ENCODE measurements around the gene LDAH.
A peak's percentile ranks its signal among the peaks of the same experiment; 100 is the strongest.

LDAH gene

GRCh38 chr2:20771299-20771698 is 51.6 kb downstream of the LDAH start:
- DNase-seq = no peak

- no peak for DNase-seq
These were observed 55.9 kb downstream of the LDAH start for GRCh38 chr2:20766798-20767644.

GRCh38 chr2:20766213-20766612 is 56.7 kb downstream of the LDAH start:
- no peak for DNase-seq

DNA sequence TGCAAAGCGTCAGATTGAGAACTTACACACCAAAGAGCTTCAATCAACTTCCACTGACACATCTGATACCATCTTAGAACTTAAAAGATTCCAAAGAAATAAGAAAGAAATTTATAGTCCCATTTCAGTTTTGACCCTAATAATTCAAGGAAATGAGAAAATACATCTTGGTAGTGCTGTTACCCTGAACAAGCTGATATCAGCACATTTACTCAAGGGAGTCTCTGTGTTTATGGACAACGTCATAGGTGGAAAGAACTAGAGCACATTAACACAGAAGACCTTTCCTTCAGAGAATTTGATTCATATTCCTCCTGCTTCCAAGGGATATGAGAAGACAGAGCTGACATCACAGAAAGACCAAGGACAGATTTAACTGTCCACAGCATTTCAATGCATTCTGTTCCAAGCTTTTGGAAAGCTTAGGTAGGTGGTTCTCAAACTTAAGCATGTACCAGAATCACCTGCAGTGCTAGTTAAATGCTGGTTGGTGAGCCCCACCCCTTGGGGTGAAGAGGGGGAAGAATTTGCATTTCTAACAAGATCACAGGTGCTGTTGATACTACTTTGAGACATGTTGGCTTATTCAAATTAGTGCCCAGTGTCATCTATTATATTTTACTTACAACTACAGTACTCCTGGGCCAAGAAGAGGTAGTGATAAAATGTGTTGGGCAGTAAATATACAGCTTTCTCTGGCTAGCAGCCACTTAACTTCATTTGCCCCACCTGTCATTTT is 59.8 kb downstream of the LDAH start:
- no peak for DNase-seq

- DNase-seq = no peak
These were observed 63.4 kb downstream of the LDAH start for GRCh38 chr2:20759487-20759886.

DNA sequence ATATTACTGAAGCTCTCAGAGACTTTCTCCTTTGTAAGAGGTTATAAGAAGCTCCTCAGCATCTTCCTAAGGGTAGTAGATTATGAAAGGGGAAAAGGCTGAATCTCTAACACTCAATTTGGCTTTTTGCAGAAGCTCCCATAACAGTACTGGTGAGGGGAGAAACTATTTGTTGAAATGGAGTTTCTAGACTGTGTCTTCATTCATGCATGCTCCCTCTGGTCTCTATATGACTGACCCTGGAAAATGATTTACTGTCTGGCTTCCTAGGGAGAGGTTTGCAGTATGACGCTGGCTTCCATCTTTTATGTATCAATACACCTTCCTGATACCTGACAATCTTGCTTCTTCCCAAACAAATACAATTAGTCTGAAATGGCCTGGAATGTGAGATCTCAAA is 63.9 kb downstream of the LDAH start:
- DNase-seq = no peak

- DNase-seq = no peak
These were observed 65.4 kb downstream of the LDAH start for GRCh38 chr2:20757405-20758090.

GRCh38 chr2:20755132-20755800 is 67.6 kb downstream of the LDAH start:
- DNase-seq = no peak

DNA sequence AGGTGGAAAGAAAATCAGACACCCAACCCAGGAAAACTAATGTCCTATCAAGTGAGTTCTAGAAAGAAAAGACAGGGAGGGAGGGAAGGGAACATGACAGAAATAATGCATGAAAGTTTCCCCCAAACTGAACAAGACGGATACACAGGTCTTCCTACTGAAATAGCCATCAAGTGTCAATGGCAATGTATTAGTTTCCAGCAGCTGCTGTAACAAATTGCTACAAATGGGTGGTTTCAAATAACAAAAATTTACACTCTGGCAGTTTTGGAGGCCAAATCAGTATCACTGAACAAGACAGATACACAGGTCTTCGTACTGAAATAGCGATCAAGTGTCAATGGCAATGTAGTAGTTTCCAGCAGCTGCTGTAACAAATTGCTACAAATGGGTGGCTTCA is 70.6 kb downstream of the LDAH start:
- no peak for DNase-seq

DNA sequence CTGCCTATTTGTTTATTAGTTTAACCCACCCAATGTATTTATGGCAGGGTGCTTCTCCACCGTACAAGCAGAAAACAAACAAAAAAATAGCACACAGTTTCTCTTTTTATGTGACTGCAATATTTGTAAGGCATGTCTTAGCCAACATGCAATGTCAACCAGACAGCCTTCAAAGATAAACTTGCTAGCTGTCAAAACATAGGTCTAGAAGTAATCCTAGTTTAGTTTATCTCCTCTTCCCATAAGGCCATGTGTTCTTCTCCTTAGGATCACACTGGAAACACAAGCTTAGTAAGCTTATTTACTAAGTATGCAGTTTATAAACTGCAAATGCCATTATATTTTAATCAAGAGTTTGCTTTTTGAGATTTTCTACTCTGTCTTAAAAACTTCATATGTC is 75.6 kb downstream of the LDAH start:
- DNase-seq = no peak

GRCh38 chr2:20745924-20746555 is 76.9 kb downstream of the LDAH start:
- no peak for DNase-seq

GRCh38 chr2:20744366-20745335 is 78.2 kb downstream of the LDAH start:
- DNase-seq = no peak

DNA sequence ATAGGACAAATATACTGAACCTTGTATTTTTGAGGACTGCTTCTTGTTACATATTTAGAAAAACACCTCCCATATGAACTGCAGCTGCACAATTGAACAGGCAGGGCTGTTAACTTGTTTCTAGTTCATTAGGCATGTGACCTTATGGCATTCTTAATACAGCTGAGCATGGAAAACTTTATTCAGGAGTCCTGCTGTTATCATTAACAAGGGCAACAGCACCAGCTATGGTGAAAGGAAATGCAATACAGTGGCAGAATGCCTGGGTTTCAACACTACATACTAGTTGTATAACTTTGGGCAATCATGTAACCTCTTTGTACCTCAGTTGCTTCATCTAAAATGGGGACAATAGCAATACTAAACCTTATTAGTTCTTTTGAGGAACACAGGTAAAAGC is 84.1 kb downstream of the LDAH start:
- DNase-seq = no peak

GRCh38 chr2:20737505-20737904 is 85.4 kb downstream of the LDAH start:
- no peak for DNase-seq

DNA sequence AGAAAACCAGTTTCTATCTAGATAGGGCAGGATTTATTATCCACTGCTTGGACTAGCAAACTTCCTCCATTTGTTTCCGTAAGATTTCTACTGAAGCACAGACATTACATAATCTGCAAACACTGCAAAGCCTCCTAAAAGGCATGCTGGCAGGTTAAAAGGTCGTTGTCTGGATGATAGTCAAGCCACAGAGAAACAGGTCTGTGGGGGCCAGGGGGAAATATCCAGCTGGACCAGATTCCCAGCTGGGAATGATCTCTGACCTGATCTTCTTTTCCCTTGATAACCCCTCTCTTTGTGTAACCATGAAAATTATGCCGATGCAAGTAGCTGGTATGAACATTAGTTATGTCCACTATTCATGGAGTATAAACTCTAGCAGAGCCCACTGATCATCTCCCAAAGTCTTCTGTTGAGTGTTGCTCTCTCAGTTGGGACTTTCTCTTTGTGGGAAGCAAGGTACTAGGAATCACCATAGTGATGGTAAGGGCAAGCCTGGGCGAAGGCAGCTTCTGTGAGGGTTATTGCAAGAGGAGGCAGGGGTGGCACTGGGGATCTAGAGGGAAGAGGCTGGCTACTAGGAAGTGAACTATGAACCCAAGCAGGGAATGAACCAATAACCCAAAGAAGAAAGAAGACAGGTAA is 94.7 kb downstream of the LDAH start:
- peak; percentile 27 for DNase-seq

DNA sequence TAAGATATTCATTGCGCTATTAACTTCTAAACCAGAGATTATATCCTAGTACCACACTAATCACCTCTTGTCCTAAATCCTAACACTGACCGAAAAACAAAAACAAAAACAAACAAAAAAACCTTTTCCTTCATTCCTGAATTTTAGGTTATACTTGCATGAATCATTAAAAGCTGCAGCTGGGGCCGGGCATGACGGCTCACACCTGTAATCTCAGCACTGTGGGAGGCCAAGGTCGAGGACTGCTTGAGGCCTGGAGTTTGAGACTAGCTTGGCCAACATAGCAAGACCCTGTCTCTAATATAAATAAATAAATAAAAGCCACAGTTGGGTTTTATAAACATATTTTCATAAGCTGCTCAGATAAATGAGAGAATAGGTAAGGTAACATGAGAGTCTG is 96.0 kb downstream of the LDAH start:
- no peak for DNase-seq

DNA sequence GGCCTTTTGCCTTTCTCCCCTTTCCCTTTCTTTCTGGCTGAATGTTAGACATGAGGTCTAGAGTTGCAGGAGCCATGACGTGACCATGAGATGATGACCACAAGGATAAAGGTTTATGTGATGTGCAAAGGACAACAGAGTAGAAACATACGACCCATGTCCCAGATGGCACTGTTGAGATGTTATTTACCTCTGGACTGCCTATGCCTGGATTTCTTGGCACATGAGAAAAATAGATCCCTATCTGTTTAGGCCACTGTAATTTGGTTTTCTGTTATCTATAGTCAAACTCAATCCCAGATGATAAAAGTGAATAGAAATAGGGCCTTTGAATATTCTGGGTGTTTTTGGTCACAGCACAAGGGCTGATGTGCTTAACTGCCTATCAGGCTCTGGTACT is 97.1 kb downstream of the LDAH start:
- no peak for DNase-seq

DNA sequence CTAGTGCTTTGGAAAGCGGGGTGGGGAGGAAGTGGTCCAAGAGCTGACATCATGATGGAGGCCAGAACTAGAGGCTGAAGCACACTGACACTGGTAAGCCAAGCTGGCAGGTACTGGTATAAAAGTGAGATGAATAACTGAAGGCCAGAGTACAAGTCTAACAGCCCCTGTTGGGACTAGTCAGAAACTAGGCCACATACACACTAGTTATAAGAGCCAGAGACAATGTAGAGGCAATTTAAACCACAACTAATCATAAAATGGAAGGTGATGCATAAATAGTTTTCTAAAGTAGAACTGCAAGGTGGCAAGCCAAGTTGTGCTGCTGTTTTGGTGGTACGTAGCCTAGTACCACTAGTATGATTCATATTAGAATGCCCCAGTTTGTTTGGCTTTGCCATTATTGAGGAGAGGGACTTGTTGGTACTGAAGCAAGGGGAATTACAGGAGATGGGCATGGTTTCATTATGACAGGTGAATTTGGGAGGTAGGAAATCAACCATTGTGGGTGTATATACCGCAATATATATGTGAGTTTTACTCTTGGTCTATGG is 98.3 kb downstream of the LDAH start:
- DNase-seq = no peak

DNA sequence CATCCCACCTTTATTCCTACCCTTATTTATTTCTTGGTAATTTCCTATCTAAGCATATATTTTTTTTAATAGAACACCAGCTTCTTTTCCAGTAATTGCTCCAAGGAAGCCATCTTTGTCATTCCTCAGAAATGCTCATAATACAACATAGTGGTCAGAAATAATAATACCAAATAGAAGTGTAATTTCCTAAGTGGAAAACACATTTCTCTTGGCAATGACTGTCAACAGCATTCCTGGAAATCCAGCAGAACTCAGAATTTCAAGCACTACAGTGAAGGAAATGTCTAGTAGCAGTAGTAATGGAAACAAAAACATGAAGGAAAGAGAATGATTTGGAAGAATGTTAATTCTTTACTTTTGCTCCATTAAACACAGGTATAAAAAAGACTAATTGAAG is 99.4 kb downstream of the LDAH start:
- no peak for DNase-seq

DNA sequence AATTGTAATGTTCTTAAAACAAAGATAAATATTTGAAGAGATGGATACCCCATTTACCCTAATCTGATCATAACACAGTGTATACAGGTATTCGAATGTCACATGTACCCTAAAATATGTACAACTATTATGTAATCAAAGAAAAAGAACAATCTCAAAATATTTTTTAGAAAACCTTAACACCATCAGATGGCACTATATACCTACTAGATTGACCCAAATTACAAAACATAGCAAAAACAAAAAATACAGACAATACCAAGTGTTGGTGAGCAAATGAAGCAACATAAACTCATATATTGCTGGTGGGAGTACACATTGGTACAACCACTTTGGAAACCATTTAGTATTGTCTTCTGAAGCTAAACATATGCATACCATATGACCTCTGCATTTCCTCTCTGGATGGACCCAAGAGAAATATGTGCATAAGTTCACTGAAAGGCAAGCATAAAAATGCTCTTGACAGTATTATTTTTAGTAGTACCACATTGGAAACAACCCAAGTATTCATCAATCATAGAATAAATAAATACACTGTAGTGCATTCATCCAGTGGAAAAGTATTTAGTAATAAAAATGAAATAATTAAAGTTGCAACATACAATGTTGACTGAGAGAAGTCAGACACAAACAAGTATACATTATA is 100.2 kb downstream of the LDAH start:
- no peak for DNase-seq
